Cardiac septum (tissue), 1 donor: Measurements from ENCODE around the gene CD84. TPM values are rescaled to one million over a fixed set of nuclear protein-coding genes. Genes with fewer than 3 reads are reported as not detected.
"Not testable (repeated sequence)": the region's sequence is repeated elsewhere in the genome, so short reads cannot be mapped to it uniquely, and the experiment has no call there.

Source experiments
- DNase-seq: peaks from one replicate; pipeline ENCODE4 v3.0.0-alpha.2; 2020; ENCODE audit warnings: low spot score
- intact Hi-C: fragments of 100-400 bp; cut with DNase I; formaldehyde crosslinking; loops from one replicate; pipeline ENCODE4 v1.14.0; 2022
- total RNA-seq: library from RNA; stranded (reverse); fragmentation: NEBNext Ultra II Directional; extraction: Animal tissue kit (Norgen Biotek cat#: 25700); gene quantifications from one replicate; pipeline ENCODE4 v1.2.1, GENCODE V29; 2021
- donor health status: DM: no; HTN: no; CAD: no.

CD84 gene
- total RNA-seq, 1 donor from 2014 or later: 2.4 TPM

DNA sequence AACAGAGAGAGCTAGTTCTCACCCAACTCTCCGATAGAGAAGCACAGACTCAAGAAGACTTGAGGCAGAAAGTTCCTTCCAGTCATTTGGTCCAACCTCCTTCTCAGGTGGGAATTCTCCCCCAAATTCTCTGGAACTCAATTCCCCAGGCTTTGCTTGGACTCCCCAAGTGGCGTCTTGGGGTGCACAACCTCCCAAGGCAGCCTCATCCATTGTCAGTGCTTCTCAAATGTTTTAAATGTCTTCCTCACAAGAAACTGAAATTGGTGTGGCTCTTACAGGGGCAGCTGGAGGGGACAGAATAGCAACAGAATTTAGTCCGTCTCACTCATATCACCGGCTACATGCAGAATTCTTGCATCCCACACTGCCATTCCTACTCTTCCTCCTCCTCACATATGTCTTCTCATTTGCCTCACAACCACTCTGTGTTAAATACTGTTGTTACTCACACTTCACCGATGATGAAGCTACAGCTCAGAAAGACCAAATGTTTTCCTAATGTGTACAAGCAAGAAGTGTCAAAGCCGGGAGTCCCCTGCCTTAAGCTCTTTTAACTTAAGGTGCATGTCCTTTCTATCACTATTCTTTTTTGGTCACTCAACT lies 33.4 kb upstream of the CD84 start:
- intact Hi-C loops: no loop called here
- DNase-seq: no peak

DNA sequence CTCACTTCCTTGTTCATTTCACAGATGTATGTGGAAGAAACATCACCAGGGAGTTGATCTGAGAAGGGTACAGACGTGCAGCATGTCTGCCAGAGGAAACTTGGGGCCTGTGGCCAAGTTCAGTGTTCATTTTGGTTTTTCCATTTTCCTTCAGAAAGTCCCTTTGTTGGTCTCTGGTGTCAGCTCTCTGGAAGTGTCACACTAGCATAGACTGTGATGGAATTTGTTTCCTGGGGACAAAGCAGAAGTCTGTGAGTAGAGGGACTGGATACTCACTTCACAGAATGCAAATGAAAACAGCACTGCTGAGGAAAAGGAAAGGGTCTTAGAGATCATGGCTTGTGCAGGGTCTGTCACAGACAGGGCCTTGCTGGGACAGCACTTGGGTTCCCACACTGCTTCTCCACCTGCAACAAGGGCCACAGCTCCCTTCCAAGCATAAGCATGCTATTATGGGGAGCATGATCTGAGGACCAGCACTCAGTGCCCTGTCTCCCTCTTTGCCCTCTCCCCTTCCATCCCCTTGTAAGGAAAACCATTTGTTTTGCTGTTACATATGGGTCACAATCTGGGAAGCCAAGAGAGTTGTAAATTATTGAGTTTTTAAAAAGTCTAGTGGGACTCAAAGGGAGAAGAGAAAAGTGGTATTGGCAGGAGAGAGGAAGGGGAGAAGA lies 31.4 kb upstream of the CD84 start:
- intact Hi-C loops: no loop called here
- DNase-seq: no peak

- no peak for DNase-seq
- intact Hi-C loops: no loop called here
These were observed 29.6 kb upstream of the CD84 start for GRCh38 chr1:160608941-160609340.

- DNase-seq: no peak
- intact Hi-C loops: no loop called here
These were observed 29.2 kb upstream of the CD84 start for GRCh38 chr1:160608514-160608913.

GRCh38 chr1:160608057-160608456 lies 28.8 kb upstream of the CD84 start:
- intact Hi-C loops: no loop called here
- no peak for DNase-seq

DNA sequence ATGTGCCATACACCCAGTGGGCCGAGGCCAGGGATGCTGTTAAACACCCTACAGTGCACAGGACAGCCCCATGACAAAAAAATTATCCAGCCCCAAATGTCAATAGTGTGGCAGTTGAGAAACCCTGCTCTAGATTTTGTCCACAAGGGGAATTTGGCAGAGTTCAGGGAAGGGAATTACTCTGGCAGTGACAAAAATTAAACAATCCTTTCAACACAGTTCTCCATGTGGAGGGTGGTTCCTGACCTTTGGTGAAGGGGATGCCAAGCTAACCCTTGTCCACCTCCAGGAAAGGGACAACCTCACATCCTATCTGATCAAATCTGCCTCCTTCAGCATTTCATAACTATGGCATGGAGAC lies 28.4 kb upstream of the CD84 start:
- intact Hi-C loops: loop anchor here (2.0 kb wide), 1 partner anchor 181 kb away; no protein-coding TSS in a partner anchor
- DNase-seq: no peak

GRCh38 chr1:160607011-160607671 lies 27.8 kb upstream of the CD84 start:
- intact Hi-C loops: loop anchor here (2.0 kb wide), 1 partner anchor 180 kb away; no protein-coding TSS in a partner anchor
- no peak for DNase-seq

- no peak for DNase-seq
- intact Hi-C loops: loop anchor here (2.0 kb wide), 1 partner anchor 180 kb away; no protein-coding TSS in a partner anchor
These were observed 27.3 kb upstream of the CD84 start for GRCh38 chr1:160606611-160607010.

DNA sequence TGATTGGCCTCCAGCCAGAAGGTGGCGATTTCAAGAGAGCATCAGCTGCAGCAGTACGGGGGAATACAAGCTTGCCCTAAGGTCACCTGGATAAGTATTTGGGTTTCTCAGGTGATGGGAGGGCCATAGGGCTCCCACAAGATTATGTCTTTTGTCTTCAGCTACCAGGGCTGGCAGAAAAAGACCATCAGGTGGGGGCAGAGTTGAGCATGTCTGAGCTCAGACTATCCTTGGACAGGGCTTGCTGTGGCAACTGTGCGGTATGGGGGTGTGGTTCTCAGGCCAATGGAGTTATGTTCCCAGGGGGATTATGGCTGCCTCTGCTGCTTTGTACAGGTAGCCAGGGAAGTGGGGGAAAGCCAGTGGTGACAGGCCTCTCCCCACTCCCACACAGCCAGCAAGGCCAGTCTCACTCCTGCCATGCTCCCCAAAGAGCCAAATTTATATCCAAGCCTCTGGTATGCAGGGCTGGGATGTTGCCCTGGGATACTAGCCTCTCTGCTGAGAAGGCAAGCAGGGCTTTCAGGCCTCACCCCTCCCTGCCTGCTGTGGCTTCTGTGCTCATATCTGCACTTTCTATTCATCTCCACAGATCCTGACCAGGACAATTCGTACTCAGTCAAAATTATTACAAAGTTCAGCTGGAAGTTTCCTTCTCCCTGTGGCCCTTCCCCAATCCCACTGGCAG lies 26.6 kb upstream of the CD84 start:
- DNase-seq: no peak
- intact Hi-C loops: loop anchor here (2.0 kb wide), 1 partner anchor 179 kb away; no protein-coding TSS in a partner anchor

DNA sequence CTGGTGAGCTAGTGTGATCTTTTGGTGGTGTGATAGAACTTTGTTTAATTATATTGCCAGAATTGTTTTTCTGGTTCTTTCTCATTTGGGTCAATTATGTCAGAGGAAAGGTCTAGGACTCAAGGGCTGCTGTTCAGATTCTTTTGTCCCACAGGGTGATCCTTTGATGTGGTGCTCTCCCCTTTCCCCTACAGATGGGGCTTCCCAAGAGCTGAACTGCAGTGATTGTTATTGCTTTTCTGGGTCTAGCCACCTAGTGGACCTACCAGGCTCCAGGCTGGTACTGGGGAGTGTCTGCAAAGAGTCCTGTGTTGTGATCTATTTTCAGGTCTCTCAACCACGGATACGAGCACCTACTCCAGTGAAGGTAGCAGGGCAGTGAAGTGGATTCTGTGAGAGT lies 25.9 kb upstream of the CD84 start:
- intact Hi-C loops: no loop called here
- no peak for DNase-seq

- intact Hi-C loops: no loop called here
- no peak for DNase-seq
These were observed 18.4 kb upstream of the CD84 start for GRCh38 chr1:160597705-160598104.

GRCh38 chr1:160597051-160597450 lies 17.8 kb upstream of the CD84 start:
- DNase-seq: no peak
- intact Hi-C loops: no loop called here

DNA sequence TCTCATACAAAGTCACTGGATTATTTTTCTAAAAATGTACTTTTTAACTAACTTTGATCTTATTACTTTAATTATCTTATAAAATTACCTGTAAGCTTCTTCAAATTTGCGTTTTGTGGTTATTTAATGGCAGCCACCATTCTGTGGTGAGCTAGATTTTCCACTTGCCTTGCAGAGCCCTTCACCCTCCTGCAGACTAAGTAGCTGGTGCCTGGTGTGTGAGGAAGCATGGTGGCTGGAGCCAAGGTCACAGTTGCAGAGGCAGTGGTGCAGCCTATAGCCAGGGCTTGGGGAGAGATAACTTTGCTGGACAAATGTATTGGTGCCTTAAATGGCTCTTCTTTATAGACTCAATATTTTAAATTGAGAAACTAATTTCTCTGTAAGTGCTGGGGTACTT lies 11.2 kb upstream of the CD84 start:
- intact Hi-C loops: no loop called here
- DNase-seq: no peak

DNA sequence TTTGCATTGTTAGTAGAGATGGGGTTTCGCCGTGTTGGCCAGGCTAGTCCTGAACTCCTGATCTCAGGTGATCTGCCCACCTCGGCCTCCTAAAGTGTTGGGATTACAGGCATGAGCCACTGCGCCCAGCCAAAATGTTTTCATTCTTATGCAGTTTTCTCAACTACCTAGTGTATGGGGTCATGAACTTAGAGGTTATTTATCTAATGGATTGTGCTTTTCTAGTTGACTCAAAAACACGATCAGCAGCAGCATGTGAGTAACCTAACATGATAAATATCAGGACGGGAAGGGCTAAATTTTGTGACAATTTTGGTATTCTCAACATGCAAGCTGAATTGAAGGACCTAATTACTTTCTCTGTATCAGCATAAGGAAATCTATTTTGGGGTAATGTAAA lies 9.2 kb upstream of the CD84 start:
- intact Hi-C loops: no loop called here
- no peak for DNase-seq

GRCh38 chr1:160584784-160585183 lies 5.5 kb upstream of the CD84 start:
- intact Hi-C loops: no loop called here
- no peak for DNase-seq

- DNase-seq, intact Hi-C loops: not testable (repeated sequence)
These were observed 3.7 kb upstream of the CD84 start for GRCh38 chr1:160582976-160583375.

DNA sequence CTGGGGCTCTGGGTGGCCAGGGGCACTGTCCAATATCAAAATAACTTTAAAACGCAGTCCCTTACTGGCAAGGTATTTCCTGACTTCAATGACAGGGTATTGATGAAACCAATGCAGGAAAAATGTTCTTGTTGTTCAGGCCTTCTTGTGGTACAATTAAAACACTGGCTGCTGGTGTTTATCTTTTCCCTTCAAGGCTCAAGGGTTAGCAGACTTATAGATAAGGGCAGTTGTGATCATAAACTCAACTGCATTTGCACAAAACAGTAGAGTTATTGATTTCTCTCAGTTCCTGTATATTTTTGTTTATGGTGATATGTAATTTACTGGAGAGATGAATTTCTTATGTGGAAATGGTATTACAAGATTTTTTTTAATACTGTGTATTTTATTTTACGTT lies 2.7 kb upstream of the CD84 start:
- intact Hi-C loops: no loop called here
- DNase-seq: no peak

GRCh38 chr1:160580221-160580812 lies 1.0 kb upstream of the CD84 start:
- no peak for DNase-seq
- intact Hi-C loops: no loop called here

DNA sequence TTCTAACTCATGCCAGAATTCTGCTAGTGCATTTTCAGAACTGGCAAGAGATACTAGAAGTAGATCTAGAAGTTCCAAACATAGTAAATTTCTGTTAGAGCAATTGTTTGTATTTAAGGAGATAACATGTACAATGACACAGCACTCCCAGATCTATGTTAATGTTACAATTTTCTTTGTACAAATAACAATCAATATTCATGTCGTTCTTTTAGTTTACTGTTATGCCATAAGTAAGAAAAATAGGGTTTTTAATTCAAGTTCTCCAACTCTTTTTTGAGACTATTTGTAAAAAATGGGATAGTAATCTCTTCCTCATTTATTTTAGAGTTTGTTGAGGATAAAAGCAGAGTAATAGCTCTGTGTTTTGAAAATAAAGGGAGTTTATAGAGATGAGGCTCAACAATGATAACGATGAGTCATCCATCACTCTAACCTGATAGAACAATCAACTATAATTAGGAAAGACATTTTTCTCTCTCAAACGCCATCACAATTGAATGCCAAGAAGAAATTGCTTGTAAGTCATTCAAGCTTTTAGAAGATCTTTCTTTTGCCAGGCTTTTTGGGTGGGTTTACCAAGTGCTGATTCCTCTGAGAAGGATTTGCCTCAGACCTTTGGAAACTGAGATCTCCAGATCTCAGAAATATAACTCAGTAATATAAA lies 638 bp downstream of the CD84 start:
- no peak for DNase-seq
- intact Hi-C loops: no loop called here

GRCh38 chr1:160578175-160578524 lies 1.1 kb downstream of the CD84 start:
- intact Hi-C loops: no loop called here
- DNase-seq: no peak
